ENCODE data around the gene OR52B2.

DNA sequence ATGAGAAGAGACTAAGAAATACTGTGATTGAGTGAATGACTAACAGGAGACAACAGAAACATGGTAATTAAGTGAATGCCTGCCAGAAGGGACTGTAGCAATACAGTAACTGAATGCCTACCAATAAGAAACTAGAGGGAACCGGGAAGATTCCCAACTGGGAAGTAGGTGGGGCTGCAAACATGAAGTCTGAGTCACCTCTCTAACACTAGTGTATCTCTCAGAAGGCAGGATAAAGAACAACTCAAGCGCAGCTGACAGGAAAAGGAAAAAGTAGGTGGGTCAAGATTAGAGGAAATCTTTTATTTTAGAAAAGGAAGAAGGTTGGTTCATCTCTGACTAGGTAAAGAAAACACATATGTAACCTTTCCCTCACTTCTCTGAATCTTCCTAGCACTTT, 49.2 kb upstream of the OR52B2 start:
- TF ChIP-seq, protein P1, sequence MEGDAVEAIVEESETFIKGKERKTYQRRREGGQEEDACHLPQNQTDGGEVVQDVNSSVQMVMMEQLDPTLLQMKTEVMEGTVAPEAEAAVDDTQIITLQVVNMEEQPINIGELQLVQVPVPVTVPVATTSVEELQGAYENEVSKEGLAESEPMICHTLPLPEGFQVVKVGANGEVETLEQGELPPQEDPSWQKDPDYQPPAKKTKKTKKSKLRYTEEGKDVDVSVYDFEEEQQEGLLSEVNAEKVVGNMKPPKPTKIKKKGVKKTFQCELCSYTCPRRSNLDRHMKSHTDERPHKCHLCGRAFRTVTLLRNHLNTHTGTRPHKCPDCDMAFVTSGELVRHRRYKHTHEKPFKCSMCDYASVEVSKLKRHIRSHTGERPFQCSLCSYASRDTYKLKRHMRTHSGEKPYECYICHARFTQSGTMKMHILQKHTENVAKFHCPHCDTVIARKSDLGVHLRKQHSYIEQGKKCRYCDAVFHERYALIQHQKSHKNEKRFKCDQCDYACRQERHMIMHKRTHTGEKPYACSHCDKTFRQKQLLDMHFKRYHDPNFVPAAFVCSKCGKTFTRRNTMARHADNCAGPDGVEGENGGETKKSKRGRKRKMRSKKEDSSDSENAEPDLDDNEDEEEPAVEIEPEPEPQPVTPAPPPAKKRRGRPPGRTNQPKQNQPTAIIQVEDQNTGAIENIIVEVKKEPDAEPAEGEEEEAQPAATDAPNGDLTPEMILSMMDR (conservative IDR thresholded peaks at IDR 0.05; ENCODE audit: low read depth, low read length), result no peak
- no peak for TF ChIP-seq EZH2 (IDR thresholded peaks at IDR 0.05; ENCODE audit: borderline replicate concordance, low read depth, low read length, poor library complexity, severe bottlenecking)

Data from A673 (cell line).